SK-N-MC (cell line): ENCODE data around the gene CRYGD.

Source experiments
- EZH2 ChIP-seq: fragments of 200-600 bp; sonication (generic); IDR thresholded peaks from one replicate; pipeline ENCODE4 v1.6.1; 2017; ENCODE audit warnings: antibody characterized with exemption
- POLR2AphosphoS5 ChIP-seq: IDR thresholded peaks from 2 replicates; pipeline ENCODE4 v1.6.1; 2012; ENCODE audit warnings: mild to moderate bottlenecking, low read depth, low read length, borderline replicate concordance

DNA sequence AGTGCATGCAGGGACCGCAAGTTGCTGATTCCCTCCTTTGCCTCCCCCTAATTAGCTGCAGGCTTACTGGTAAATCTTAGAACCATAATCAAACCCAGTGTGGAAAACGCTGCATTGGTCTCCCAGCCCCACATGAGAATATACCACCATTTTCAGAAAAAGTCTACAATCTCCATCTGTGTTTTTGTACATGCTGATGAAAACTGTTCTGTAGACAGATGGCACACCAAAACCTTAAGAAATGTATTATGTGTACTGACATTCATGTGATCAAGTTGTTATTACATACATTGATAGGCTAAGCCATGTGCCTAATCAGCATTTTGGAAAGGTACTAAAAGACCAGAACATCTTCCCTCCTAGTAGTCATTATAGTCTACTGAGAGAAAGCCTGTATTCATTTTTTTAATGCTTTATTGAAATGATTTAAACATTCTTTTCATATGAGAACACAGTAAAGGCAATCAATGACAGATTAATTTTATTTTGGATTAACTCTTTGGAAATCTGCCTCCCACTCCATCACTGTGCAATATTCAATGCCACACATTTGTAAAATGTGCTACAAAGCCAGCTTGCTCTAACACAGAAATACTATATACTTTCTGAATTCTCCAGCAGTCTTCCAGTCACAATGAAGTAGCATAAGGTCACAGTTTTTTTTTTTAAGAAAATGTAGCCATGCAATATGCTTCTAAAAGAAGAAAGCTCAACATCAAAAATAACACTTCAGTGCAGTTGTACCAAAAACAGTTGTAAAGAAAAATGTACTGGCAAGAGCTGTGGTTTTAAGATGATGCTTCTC lies 40.8 kb upstream of the CRYGD start:
- TF ChIP-seq POLR2AphosphoS5 (no peak), EZH2 (no peak)
